ENCODE data around the gene WDR33. TPM values are rescaled to one million over a fixed set of nuclear protein-coding genes. Genes with fewer than 3 reads are reported as not detected.
"Not testable (repeated sequence)": the region's sequence is repeated elsewhere in the genome, so short reads cannot be mapped to it uniquely, and the experiment has no call there.

Gene WDR33
- total RNA-seq, 1 donor from 2014 or later, result 81.0 TPM

DNA sequence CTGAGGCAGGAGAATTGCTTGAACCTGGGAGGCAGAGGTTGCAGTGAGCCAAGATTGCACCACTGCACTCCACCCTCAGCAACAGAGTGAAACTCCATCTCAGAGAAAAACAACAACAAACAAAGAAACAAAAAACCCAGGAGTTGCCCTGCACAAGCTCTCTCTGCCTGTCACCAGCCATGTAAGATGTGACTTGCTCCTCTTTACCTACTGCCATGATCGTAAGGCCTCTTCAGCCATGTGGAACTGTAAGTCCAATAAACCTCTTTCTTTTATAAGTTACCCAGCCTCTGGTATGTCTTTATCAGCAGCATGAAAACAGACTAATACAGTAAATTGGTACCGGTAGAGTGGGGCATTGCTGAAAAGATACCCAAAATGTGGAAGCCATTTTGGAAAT, 15.7 kb upstream of the WDR33 start:
- Mint-ChIP-seq H3K36me3 (ENCODE audit: low read depth) (peaks cover 22% of the 10 kb centered on the region), H3K9me3 (peaks cover 28% of the 10 kb centered on the region), H3K4me1 (ENCODE audit: low read depth) (peaks cover 31% of the 10 kb centered on the region)
- intact Hi-C loops (cut with micrococcal nuclease); H3K4me3 Mint-ChIP-seq; H3K27ac Mint-ChIP-seq; H3K27me3 Mint-ChIP-seq (ENCODE audit: insufficient read depth); DNase-seq (ENCODE audit: low spot score): not testable (repeated sequence)

DNA sequence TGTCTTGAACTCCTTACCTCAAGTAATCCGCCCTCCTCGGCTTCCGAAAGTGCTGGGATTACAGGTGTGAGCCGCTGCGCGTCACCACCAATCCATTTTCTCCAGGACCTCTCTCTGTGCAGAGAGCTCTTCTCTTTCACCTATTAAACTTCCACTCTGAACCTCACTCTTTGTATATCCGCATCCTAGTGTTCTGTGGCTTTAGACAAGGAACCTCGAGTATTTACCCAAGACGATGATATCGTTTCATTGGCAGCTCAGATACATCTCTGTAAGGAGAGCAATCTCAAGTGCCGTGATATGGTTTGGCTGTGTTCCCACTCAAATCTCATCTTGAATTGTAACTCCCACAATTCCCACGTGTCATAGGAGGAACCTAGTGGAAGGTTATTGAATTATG, 15.1 kb upstream of the WDR33 start:
- Mint-ChIP-seq H3K36me3 (ENCODE audit: low read depth) (peaks cover 22% of the 10 kb centered on the region), H3K4me3 (no peak overlapping the region), H3K27ac (no peak overlapping the region), H3K27me3 (ENCODE audit: insufficient read depth) (peaks cover 12% of the 10 kb centered on the region), H3K9me3 (peaks cover 31% of the 10 kb centered on the region), H3K4me1 (ENCODE audit: low read depth) (peaks cover 27% of the 10 kb centered on the region)
- intact Hi-C loops (cut with micrococcal nuclease), result no loop called here
- no peak for DNase-seq (ENCODE audit: low spot score)

- DNase-seq (ENCODE audit: low spot score), result no peak
- no peaks in the 10 kb centered on the region for H3K36me3 Mint-ChIP-seq (ENCODE audit: low read depth)
- H3K4me1 Mint-ChIP-seq (ENCODE audit: low read depth), result no peaks in the 10 kb centered on the region
- no peak overlapping the region for H3K27ac Mint-ChIP-seq
- intact Hi-C loops (cut with micrococcal nuclease), result no loop called here
- H3K4me3 Mint-ChIP-seq, result no peak overlapping the region
- peaks cover 21% of the 10 kb centered on the region for H3K9me3 Mint-ChIP-seq
- H3K27me3 Mint-ChIP-seq (ENCODE audit: insufficient read depth), result peaks cover 25% of the 10 kb centered on the region
Measured at GRCh38 chr2:127820080-127820668, 9.2 kb upstream of the WDR33 start.

GRCh38 chr2:127818794-127819425, 7.9 kb upstream of the WDR33 start:
- intact Hi-C loops (cut with micrococcal nuclease), result loop anchor here (10.0 kb wide), 1 partner anchor 1164 kb away; the partner anchor contains the start of gene GYPC
- H3K36me3 Mint-ChIP-seq (ENCODE audit: low read depth), result no peaks in the 10 kb centered on the region
- H3K9me3 Mint-ChIP-seq, result peaks cover 21% of the 10 kb centered on the region
- H3K27me3 Mint-ChIP-seq (ENCODE audit: insufficient read depth), result peaks cover 27% of the 10 kb centered on the region
- H3K27ac Mint-ChIP-seq, result no peak overlapping the region
- no peaks in the 10 kb centered on the region for H3K4me1 Mint-ChIP-seq (ENCODE audit: low read depth)
- DNase-seq (ENCODE audit: low spot score), result no peak
- no peak overlapping the region for H3K4me3 Mint-ChIP-seq

GRCh38 chr2:127818241-127818640, 7.3 kb upstream of the WDR33 start:
- no peak overlapping the region for H3K27ac Mint-ChIP-seq
- H3K4me3 Mint-ChIP-seq, result no peak overlapping the region
- no peak for DNase-seq (ENCODE audit: low spot score)
- H3K9me3 Mint-ChIP-seq, result peaks cover 21% of the 10 kb centered on the region
- H3K27me3 Mint-ChIP-seq (ENCODE audit: insufficient read depth), result peaks cover 26% of the 10 kb centered on the region
- H3K36me3 Mint-ChIP-seq (ENCODE audit: low read depth), result no peaks in the 10 kb centered on the region
- intact Hi-C loops (cut with micrococcal nuclease), result loop anchor here (10.0 kb wide), 1 partner anchor 1163 kb away; the partner anchor contains the start of gene GYPC
- no peaks in the 10 kb centered on the region for H3K4me1 Mint-ChIP-seq (ENCODE audit: low read depth)

GRCh38 chr2:127814677-127815076, 3.7 kb upstream of the WDR33 start:
- Mint-ChIP-seq H3K36me3 (ENCODE audit: low read depth) (peaks cover 10% of the 10 kb centered on the region), H3K9me3 (peaks cover 6% of the 10 kb centered on the region), H3K4me3 (no peak overlapping the region), H3K27me3 (ENCODE audit: insufficient read depth) (peaks cover 17% of the 10 kb centered on the region), H3K4me1 (ENCODE audit: low read depth) (peaks cover 22% of the 10 kb centered on the region), H3K27ac (no peak overlapping the region)
- intact Hi-C loops (cut with micrococcal nuclease), result loop anchor here (5.0 to 10.0 kb wide), 2 partner anchors 427 to 1160 kb away; partner anchors contain the start of genes GYPC and MAP3K2
- DNase-seq (ENCODE audit: low spot score), result no peak

GRCh38 chr2:127812441-127812840, 1.5 kb upstream of the WDR33 start:
- not testable (repeated sequence) for H3K27ac Mint-ChIP-seq; H3K9me3 Mint-ChIP-seq; DNase-seq (ENCODE audit: low spot score); H3K27me3 Mint-ChIP-seq (ENCODE audit: insufficient read depth)
- Mint-ChIP-seq H3K4me1 (ENCODE audit: low read depth) (peaks cover 33% of the 10 kb centered on the region), H3K36me3 (ENCODE audit: low read depth) (peaks cover 15% of the 10 kb centered on the region), H3K4me3 (peak overlapping the region; percentile 95)
- intact Hi-C loops (cut with micrococcal nuclease), result loop anchor here (5.0 to 10.0 kb wide), 2 partner anchors 425 to 1158 kb away; partner anchors contain the start of genes GYPC and MAP3K2

DNA sequence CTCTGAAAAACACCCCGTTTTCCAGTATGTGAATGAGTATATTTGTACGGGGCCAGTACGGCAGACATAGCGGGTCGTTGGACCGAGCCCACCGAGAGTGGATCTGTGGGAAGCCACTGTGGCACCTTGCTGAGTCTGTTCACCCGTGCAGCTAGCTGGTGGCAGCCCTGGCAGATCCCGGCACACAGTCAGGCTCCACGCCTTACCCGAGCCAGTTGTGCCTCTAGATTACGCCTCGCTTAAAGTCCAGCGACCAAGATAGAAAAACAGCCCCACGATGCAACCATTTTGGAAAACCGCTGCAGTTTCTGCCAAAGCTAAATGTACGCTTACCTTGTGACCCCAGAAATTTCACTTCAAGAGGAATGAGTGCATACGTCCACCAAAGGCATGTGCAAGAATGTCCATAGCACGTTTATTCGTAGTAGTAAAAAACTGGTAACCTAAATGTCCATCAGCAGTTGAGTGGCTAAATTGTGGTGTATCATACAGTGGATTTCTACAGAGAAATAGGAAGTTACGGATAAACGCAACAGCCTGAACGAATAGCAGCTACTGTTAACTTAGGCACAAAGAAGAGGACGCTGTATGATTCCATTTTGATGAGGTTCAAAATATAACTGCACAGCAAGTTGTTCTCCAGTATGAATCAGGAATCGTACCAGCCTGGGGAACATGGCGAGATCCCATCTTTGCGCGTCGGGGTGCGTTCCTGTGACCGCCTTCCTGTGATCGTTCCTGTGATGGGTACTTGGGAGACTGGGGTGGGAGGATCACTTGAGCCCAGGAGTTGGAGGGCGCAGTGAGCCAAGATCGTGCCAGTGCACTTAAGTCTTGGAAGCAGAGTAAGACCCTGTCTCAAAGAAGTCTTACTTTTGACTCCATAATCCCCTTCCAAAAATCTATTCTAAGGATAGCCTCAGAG, 688 bp upstream of the WDR33 start:
- Mint-ChIP-seq H3K4me3 (peak overlapping the region; percentile 95), H3K9me3 (no peaks in the 10 kb centered on the region), H3K36me3 (ENCODE audit: low read depth) (peaks cover 15% of the 10 kb centered on the region), H3K27me3 (ENCODE audit: insufficient read depth) (peaks cover 6% of the 10 kb centered on the region), H3K27ac (peak overlapping the region; percentile 94), H3K4me1 (ENCODE audit: low read depth) (peaks cover 37% of the 10 kb centered on the region)
- DNase-seq (ENCODE audit: low spot score), result no peak
- intact Hi-C loops (cut with micrococcal nuclease), result loop anchor here (1.0 to 10.0 kb wide), 8 partner anchors 18 to 1157 kb away; partner anchors contain the start of genes GYPC, IWS1, MAP3K2 and SAP130

- peak overlapping the region; percentile 94 for H3K27ac Mint-ChIP-seq
- peak overlapping the region; percentile 95 for H3K4me3 Mint-ChIP-seq
- H3K36me3 Mint-ChIP-seq (ENCODE audit: low read depth), result peaks cover 20% of the 10 kb centered on the region
- DNase-seq (ENCODE audit: low spot score), result no peak
- H3K4me1 Mint-ChIP-seq (ENCODE audit: low read depth), result peaks cover 42% of the 10 kb centered on the region
- H3K9me3 Mint-ChIP-seq, result no peaks in the 10 kb centered on the region
- intact Hi-C loops (cut with micrococcal nuclease), result loop anchor here (1.0 to 10.0 kb wide), 5 partner anchors 39 to 1155 kb away; partner anchors contain the start of genes GYPC, IWS1 and MAP3K2
- peaks cover 4% of the 10 kb centered on the region for H3K27me3 Mint-ChIP-seq (ENCODE audit: insufficient read depth)
Measured at GRCh38 chr2:127810156-127810618, 784 bp downstream of the WDR33 start.

- peaks cover 48% of the 10 kb centered on the region for H3K4me1 Mint-ChIP-seq (ENCODE audit: low read depth)
- no peaks in the 10 kb centered on the region for H3K27me3 Mint-ChIP-seq (ENCODE audit: insufficient read depth)
- no peak for DNase-seq (ENCODE audit: low spot score)
- intact Hi-C loops (cut with micrococcal nuclease), result no loop called here
- H3K27ac Mint-ChIP-seq, result peak overlapping the region; percentile 66
- peaks cover 27% of the 10 kb centered on the region for H3K36me3 Mint-ChIP-seq (ENCODE audit: low read depth)
- no peaks in the 10 kb centered on the region for H3K9me3 Mint-ChIP-seq
- peak overlapping the region; percentile 78 for H3K4me3 Mint-ChIP-seq
Measured at GRCh38 chr2:127807678-127808353, 3.2 kb downstream of the WDR33 start.

- H3K27ac Mint-ChIP-seq; H3K27me3 Mint-ChIP-seq (ENCODE audit: insufficient read depth); intact Hi-C loops (cut with micrococcal nuclease); DNase-seq (ENCODE audit: low spot score); H3K4me3 Mint-ChIP-seq; H3K9me3 Mint-ChIP-seq: not testable (repeated sequence)
- Mint-ChIP-seq H3K36me3 (ENCODE audit: low read depth) (peaks cover 27% of the 10 kb centered on the region), H3K4me1 (ENCODE audit: low read depth) (peaks cover 44% of the 10 kb centered on the region)
Measured at GRCh38 chr2:127806860-127807259, 4.1 kb downstream of the WDR33 start.

DNA sequence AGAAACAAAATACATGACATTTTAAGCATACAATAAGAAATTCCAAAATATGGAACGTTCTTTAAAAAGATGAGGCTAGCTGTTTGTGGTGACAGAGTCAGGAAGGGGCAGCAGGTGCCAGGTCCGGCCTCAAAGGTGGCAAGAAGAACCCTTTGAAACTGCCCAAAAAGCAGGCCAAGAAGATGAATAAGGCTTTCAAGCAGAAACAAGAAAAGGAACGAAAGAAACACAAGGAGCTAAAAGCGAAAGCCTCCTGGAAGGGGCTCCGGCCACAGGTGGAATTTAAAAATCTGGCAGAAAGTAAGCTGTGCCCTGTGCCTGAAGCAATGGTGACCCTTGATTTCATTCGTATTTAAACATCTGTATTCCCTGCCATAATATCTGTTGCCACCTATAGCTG, 5.5 kb downstream of the WDR33 start:
- Mint-ChIP-seq H3K36me3 (ENCODE audit: low read depth) (peaks cover 31% of the 10 kb centered on the region), H3K9me3 (no peaks in the 10 kb centered on the region), H3K4me3 (no peak overlapping the region), H3K27ac (no peak overlapping the region), H3K4me1 (ENCODE audit: low read depth) (peaks cover 34% of the 10 kb centered on the region), H3K27me3 (ENCODE audit: insufficient read depth) (no peaks in the 10 kb centered on the region)
- intact Hi-C loops (cut with micrococcal nuclease), result no loop called here
- DNase-seq (ENCODE audit: low spot score), result no peak
